IPS-18a (cell line): ENCODE results near the gene POLR2E.

Experiments
- H3K27ac ChIP-seq: one replicate; pipeline ENCODE4 v1.5.1; 2013; ENCODE audit warnings: low read length
- H3K27me3 ChIP-seq: one replicate; pipeline ENCODE4 v1.6.1; 2013; ENCODE audit warnings: mild to moderate bottlenecking, low read length; ENCODE audit not compliant: control insufficient read depth, insufficient read depth
- H3K36me3 ChIP-seq: one replicate; pipeline ENCODE4 v1.6.1; 2013; ENCODE audit warnings: low read depth, low read length; ENCODE audit not compliant: control insufficient read depth
- H3K4me1 ChIP-seq: one replicate; pipeline ENCODE4 v1.6.1; 2013; ENCODE audit warnings: low read depth, low read length; ENCODE audit not compliant: control insufficient read depth
- H3K4me3 ChIP-seq: one replicate; pipeline ENCODE4 v1.5.1; 2013; ENCODE audit warnings: low read length
- H3K9ac ChIP-seq: one replicate; pipeline ENCODE4 v1.6.1; 2013; ENCODE audit warnings: mild to moderate bottlenecking, low read length, moderate library complexity
- H3K9me3 ChIP-seq: one replicate; pipeline ENCODE4 v1.6.1; 2013; ENCODE audit warnings: low read depth, low read length; ENCODE audit not compliant: control insufficient read depth

POLR2E gene

GRCh38 chr19:1087813-1088415 is 7.3 kb downstream of the POLR2E start:
- Histone ChIP-seq H3K4me1 (no peaks in the 10 kb centered on the region), H3K9me3 (no peaks in the 10 kb centered on the region), H3K4me3 (no peak overlapping the region), H3K27me3 (no peaks in the 10 kb centered on the region), H3K9ac (no peak overlapping the region), H3K36me3 (peaks cover 23% of the 10 kb centered on the region), H3K27ac (no peak overlapping the region)

- H3K4me3 ChIP-seq = no peak overlapping the region
- no peak overlapping the region for H3K27ac ChIP-seq
- H3K27me3 ChIP-seq = no peaks in the 10 kb centered on the region
- H3K4me1 ChIP-seq = no peaks in the 10 kb centered on the region
- H3K9ac ChIP-seq = no peak overlapping the region
- H3K36me3 ChIP-seq = peaks cover 18% of the 10 kb centered on the region
- no peaks in the 10 kb centered on the region for H3K9me3 ChIP-seq
Measured at GRCh38 chr19:1086613-1087012, 8.6 kb downstream of the POLR2E start.

GRCh38 chr19:1085676-1086442 is 9.3 kb downstream of the POLR2E start:
- Histone ChIP-seq H3K36me3 (peaks cover 12% of the 10 kb centered on the region), H3K9me3 (no peaks in the 10 kb centered on the region), H3K9ac (no peak overlapping the region), H3K27ac (no peak overlapping the region), H3K4me3 (no peak overlapping the region), H3K4me1 (no peaks in the 10 kb centered on the region), H3K27me3 (no peaks in the 10 kb centered on the region)

- H3K9ac ChIP-seq = no peak overlapping the region
- H3K9me3 ChIP-seq = no peaks in the 10 kb centered on the region
- H3K4me3 ChIP-seq = no peak overlapping the region
- H3K27me3 ChIP-seq = no peaks in the 10 kb centered on the region
- H3K27ac ChIP-seq = no peak overlapping the region
- peaks cover 11% of the 10 kb centered on the region for H3K36me3 ChIP-seq
- H3K4me1 ChIP-seq = no peaks in the 10 kb centered on the region
Measured at GRCh38 chr19:1085053-1085658, 10.0 kb downstream of the POLR2E start.

GRCh38 chr19:1084024-1084868 is 10.9 kb downstream of the POLR2E start:
- H3K9me3 ChIP-seq = no peaks in the 10 kb centered on the region
- no peaks in the 10 kb centered on the region for H3K4me1 ChIP-seq
- H3K4me3 ChIP-seq = no peak overlapping the region
- H3K27me3 ChIP-seq = no peaks in the 10 kb centered on the region
- peaks cover 11% of the 10 kb centered on the region for H3K36me3 ChIP-seq
- no peak overlapping the region for H3K27ac ChIP-seq
- H3K9ac ChIP-seq = no peak overlapping the region

GRCh38 chr19:1082928-1083816 is 12.0 kb downstream of the POLR2E start:
- Histone ChIP-seq H3K27ac (no peak overlapping the region), H3K4me3 (peak overlapping the region; percentile 52), H3K4me1 (no peaks in the 10 kb centered on the region), H3K36me3 (peaks cover 7% of the 10 kb centered on the region), H3K27me3 (no peaks in the 10 kb centered on the region), H3K9ac (no peak overlapping the region), H3K9me3 (no peaks in the 10 kb centered on the region)

- H3K9ac ChIP-seq = no peak overlapping the region
- H3K9me3 ChIP-seq = no peaks in the 10 kb centered on the region
- no peaks in the 10 kb centered on the region for H3K4me1 ChIP-seq
- H3K36me3 ChIP-seq = peaks cover 4% of the 10 kb centered on the region
- no peak overlapping the region for H3K27ac ChIP-seq
- no peaks in the 10 kb centered on the region for H3K27me3 ChIP-seq
- peak overlapping the region; percentile 52 for H3K4me3 ChIP-seq
Measured at GRCh38 chr19:1082165-1082927, 12.8 kb downstream of the POLR2E start.

- Histone ChIP-seq H3K4me3 (no peak overlapping the region), H3K27ac (no peak overlapping the region), H3K4me1 (no peaks in the 10 kb centered on the region), H3K36me3 (peaks cover 3% of the 10 kb centered on the region), H3K9me3 (no peaks in the 10 kb centered on the region), H3K27me3 (no peaks in the 10 kb centered on the region), H3K9ac (no peak overlapping the region)
Measured at GRCh38 chr19:1081301-1082164, 13.6 kb downstream of the POLR2E start.

GRCh38 chr19:1080360-1081161 is 14.6 kb downstream of the POLR2E start:
- Histone ChIP-seq H3K4me1 (no peaks in the 10 kb centered on the region), H3K9ac (no peak overlapping the region), H3K4me3 (no peak overlapping the region), H3K9me3 (no peaks in the 10 kb centered on the region), H3K27ac (no peak overlapping the region), H3K36me3 (peaks cover 1% of the 10 kb centered on the region), H3K27me3 (no peaks in the 10 kb centered on the region)
